GM19463 (cell line): ENCODE data around the gene SMOC1.

Experiments used
- ATAC-seq: cut with Tn5 transposase; IDR thresholded peaks from one replicate; pipeline ENCODE4 v1.9.1; 2021; ENCODE audit warnings: mild to moderate bottlenecking, moderate library complexity; ENCODE audit not compliant: unreplicated experiment

Gene SMOC1

GRCh38 chr14:69861025-69861569 lies 18.1 kb upstream of the SMOC1 start:
- no peak for ATAC-seq

GRCh38 chr14:69863083-69863482 lies 16.1 kb upstream of the SMOC1 start:
- no peak for ATAC-seq

DNA sequence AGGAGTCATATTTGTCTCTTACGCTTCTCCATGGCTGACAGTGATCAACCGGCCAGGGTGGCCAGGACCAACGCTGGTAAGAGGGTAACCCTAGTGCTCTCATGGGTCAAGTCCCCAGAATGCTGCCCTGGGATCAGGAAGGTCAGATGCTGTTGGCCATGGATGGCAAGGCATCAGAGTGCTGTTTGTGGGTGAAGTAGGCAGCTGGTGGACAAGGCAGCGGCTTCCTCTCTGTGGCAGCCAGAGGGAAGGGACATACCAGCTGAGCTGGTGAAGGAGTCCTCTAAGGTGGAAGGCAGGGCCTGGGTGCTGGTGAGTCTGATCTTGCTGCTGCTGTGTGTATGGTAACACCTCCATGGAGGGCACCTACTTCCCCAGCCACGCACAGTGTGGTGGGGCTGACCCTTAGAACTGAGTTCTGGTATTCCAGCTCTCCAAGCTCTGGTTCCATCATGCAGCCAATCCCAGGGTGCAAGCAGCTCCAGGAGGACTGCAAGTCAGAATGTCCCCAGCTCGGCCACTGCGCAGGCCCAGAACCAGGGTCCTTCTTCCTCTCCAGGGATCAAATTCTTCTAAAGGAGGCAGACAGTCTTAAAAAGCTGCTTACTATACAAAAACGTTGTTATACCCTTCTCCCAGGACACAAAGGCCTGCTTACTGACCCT lies 13.4 kb upstream of the SMOC1 start:
- no peak for ATAC-seq

GRCh38 chr14:69868363-69868963 lies 10.8 kb upstream of the SMOC1 start:
- ATAC-seq: no peak

- ATAC-seq: no peak
Measured at GRCh38 chr14:69870613-69871012, 8.6 kb upstream of the SMOC1 start.

- no peak for ATAC-seq
Measured at GRCh38 chr14:69873877-69874780, 5.1 kb upstream of the SMOC1 start.

DNA sequence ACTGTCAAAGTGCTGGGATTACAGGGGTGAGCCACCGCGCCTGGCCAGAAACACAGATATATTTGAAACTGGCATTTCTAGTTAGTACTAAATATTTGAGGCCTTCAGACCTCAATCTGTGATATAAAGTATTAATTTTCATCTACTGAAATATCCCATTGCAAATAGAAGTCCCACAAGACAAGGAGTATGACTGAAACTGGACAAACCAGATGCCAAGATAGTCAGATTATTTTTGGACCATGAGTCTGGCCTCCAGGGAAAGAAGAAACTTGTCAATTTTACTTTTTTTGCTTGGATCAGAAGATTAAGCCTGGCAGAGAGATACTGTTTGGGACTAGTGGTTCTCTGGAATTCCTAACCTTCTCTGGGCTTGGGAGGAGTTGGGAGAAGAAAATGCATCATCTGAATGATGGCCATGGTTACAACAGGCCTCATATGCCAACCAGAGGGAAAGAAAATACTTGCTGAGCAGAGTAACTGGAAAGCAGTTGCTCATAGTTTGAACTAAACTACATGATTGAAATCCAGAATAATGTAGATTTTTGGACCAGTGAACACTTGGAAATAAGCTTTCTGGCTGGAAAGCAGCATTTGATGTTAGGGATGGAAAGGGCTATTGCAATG lies 2.9 kb upstream of the SMOC1 start:
- ATAC-seq: no peak

- no peak for ATAC-seq
Measured at GRCh38 chr14:69876848-69877306, 2.3 kb upstream of the SMOC1 start.

DNA sequence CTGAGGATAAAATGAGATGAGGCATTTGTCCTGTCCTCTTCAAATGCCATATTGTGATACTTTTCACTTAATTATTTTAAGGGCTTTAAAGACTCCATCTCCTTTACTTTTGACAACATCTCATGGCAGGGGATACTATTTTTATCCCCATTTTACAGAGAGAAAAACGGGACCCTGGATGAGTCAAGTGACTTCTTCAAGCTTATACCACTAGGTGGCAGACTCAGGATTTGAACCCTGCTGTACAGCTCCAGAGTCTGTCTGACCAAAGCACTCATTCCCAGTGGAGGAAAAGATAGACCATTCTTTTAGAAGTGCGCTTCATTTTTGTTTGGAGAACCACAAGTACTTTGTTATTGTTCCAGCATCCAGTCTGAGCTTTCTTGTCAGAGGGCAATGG lies 1.7 kb upstream of the SMOC1 start:
- ATAC-seq: no peak

DNA sequence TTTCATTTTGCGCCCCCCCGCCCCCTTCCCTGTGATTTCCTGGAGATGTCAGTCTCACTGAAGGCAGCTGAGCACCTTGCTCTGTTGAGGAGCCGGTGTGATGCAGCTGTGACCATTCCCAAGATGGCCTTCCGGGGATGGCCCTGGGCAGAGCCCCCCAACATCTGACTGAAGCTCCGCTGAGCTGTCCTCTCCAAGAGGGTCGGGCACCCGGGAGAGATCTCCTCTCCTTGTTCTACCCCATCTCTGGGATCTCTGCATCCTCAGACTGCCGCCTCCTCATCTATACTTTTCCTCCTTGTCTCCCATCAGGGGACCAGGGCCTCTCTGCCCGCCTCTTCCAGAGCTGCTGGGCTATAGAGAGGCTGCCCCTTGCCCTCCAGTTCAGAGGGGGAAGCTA lies 965 bp upstream of the SMOC1 start:
- no peak for ATAC-seq

GRCh38 chr14:69880044-69880487 lies 850 bp downstream of the SMOC1 start:
- no peak for ATAC-seq

DNA sequence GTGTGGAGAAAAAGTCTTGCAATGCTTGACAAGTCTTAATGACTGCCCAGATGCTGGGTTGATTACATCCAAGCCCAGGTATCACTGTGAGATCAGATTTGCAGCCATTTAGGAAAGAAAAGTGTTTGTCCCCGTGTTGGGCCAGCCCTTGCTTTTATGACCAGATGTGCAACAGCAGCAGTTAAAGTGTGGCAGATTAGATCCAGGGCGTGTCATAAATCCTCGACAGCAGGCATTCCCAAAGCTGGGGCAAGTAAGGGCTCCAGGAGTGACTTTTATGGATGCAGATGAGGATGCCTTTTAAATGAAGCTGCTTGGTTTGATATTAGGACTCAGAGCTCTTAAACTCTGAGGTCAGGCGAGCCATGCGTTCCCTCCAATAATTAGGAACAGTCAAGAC lies 1.7 kb downstream of the SMOC1 start:
- ATAC-seq: no peak

GRCh38 chr14:69882116-69882864 lies 3.1 kb downstream of the SMOC1 start:
- ATAC-seq: no peak

GRCh38 chr14:69882915-69883314 lies 3.7 kb downstream of the SMOC1 start:
- no peak for ATAC-seq

DNA sequence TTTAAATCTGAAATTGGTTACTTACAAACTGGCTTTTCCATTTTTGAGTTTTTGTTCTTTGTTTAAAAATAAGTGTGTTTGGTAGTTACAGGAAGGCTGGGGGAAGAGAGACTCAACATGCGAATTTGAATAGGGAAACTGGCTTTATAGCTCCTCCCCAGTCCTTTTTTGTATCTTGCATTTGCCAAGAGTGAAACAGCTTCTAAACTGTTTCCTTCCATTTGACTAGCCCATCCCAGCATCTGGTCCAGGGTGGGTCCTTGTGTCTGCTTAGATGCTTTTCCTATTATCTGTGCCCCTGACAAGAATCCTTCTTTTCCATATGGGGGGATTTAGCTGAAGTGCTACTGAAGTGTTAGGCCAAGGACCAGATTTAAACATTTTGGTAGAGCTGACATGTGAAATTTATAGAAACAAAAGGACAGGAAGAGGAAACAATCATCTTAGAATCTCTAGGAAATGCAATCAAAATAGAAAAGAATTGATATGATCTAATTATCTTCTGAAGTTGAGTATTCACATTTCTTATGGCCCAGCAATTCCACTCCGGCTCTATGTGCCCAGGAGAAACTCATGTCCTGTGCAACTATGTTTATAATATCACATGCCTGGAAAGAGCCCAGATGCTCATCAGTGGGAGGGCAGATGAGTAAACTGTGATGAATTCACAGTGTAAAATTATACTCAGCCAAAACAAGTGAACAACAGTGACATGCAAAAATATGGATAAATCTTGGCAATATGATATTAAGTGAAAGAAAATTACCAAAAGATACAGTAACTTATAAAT lies 7.4 kb downstream of the SMOC1 start:
- no peak for ATAC-seq

DNA sequence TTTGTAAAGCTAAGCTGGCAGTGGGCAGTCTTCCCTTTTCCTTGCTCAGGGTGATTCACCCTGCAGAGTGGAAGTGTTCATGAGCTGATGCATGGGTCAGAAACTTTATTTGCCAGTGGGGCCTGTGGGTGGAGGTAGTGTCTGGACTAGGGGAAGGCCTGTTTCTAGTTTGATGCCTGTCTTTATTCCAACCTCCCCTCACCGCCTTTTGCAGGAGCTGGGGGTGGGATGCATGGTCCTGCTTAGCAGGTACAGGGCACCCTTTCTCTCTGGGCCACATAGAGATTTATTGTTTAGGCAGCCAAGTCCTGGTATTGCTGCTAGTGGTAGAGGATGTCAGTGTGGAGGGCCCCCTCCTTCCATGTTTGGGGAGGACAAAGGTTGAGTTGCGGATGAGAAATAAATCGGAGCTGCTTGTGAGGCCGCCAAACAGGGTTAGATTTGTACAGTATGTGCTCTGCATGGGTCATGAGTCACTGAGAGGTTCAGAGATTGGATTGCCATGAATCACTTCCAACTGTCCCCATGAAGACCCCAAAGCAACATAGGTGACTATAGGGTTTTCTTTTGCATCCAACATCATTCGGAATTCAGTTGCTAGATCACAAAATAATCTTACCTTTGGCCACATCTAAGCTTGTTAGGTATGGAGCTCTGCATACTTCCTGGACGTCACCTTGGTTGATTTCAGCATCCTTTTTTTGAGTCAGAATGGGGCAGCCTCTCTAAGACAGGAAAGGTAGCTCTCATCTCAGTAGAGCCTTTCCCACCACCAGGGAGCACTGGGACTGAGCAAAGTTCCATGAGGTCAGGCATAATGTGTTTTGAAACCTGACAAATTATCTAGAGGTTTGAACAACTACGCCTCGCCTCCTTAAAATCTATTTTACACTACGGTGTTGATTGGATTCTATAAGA lies 8.8 kb downstream of the SMOC1 start:
- no peak for ATAC-seq

- no peak for ATAC-seq
Measured at GRCh38 chr14:69891422-69891821, 12.2 kb downstream of the SMOC1 start.

- ATAC-seq: no peak
Measured at GRCh38 chr14:69895109-69895508, 15.9 kb downstream of the SMOC1 start.
